HepG2 (cell line): Measurements from ENCODE around the gene TBL3. TPM values are rescaled to one million over a fixed set of nuclear protein-coding genes. Genes with fewer than 3 reads are reported as not detected.

ENCODE experiments used
- BHLHE40 ChIP-seq: IDR thresholded peaks from 2 replicates; pipeline ENCODE4 v1.6.1; 2011; ENCODE audit warnings: low read length, improper control_type of control experiment
- DZIP1 ChIP-seq: sonication (generic); formaldehyde crosslinking; IDR thresholded peaks from 2 replicates; pipeline ENCODE4 v1.5.0; 2020; ENCODE audit warnings: mild to moderate bottlenecking, missing genetic modification reagents
- FIP1L1 ChIP-seq: fragments of 200-400 bp; formaldehyde crosslinking; IDR thresholded peaks from 2 replicates; pipeline ENCODE4 v1.6.1; 2018; ENCODE audit warnings: low read depth, mild to moderate bottlenecking, low read length, moderate library complexity, borderline replicate concordance; ENCODE audit not compliant: insufficient read depth
- GABPB1 ChIP-seq: IDR thresholded peaks from 2 replicates; pipeline ENCODE4 v1.6.1; 2016; ENCODE audit warnings: mild to moderate bottlenecking, missing genetic modification reagents, moderate library complexity, missing compliant biosample characterization
- KDM2A ChIP-seq: sonication (generic); formaldehyde crosslinking; IDR thresholded peaks from 2 replicates; pipeline ENCODE4 v1.4.0; 2020; ENCODE audit warnings: low read depth, missing genetic modification reagents, borderline replicate concordance
- NFIB ChIP-seq: sonication (generic); formaldehyde crosslinking; IDR thresholded peaks from 2 replicates; pipeline ENCODE4 v1.9.0; 2021; ENCODE audit warnings: missing genetic modification reagents, mild to moderate bottlenecking, borderline replicate concordance
- PRDM15 ChIP-seq: sonication (generic); formaldehyde crosslinking; IDR thresholded peaks from 2 replicates; pipeline ENCODE4 v1.4.0; 2020; ENCODE audit warnings: missing genetic modification reagents
- REST ChIP-seq, 2 experiments: IDR thresholded peaks; 2 replicates each; pipeline ENCODE4 v1.6.1; 2011 to 2012; ENCODE audit warnings: low read length in 2 of 2, borderline replicate concordance in 1 of 2, low read depth in 1 of 2, mild to moderate bottlenecking in 1 of 2, moderate library complexity in 1 of 2
- TOPORS ChIP-seq: sonication (generic); formaldehyde crosslinking; IDR thresholded peaks from 2 replicates; pipeline ENCODE4 v1.8.0; 2023; ENCODE audit warnings: mild to moderate bottlenecking, missing genetic modification reagents
- TP53 ChIP-seq: sonication (generic); formaldehyde crosslinking; conservative IDR thresholded peaks from 2 replicates; pipeline ENCODE4 v1.4.0; 2020; ENCODE audit warnings: missing genetic modification reagents
- YEATS4 ChIP-seq: sonication (generic); formaldehyde crosslinking; IDR thresholded peaks from 2 replicates; pipeline ENCODE4 v1.4.0; 2020; ENCODE audit warnings: missing genetic modification reagents, borderline replicate concordance
- ZKSCAN1 ChIP-seq: fragments of 150-350 bp; IDR thresholded peaks from 2 replicates; pipeline ENCODE4 v1.6.1; 2014; ENCODE audit warnings: low read length
- ZNF121 ChIP-seq: sonication (generic); formaldehyde crosslinking; IDR thresholded peaks from 2 replicates; pipeline ENCODE4 v1.5.0; 2020; ENCODE audit warnings: mild to moderate bottlenecking, missing genetic modification reagents
- ZNF616 ChIP-seq: sonication (generic); formaldehyde crosslinking; IDR thresholded peaks from 2 replicates; pipeline ENCODE4 v1.5.0; 2020; ENCODE audit warnings: low read depth, mild to moderate bottlenecking, missing genetic modification reagents
- ZNF639 ChIP-seq: conservative IDR thresholded peaks from 2 replicates; pipeline ENCODE4 v1.6.1; 2018; ENCODE audit warnings: missing genetic modification reagents
- ZZZ3 ChIP-seq: sonication (generic); formaldehyde crosslinking; IDR thresholded peaks from 2 replicates; pipeline ENCODE4 v1.4.0; 2020; ENCODE audit warnings: missing genetic modification reagents, mild to moderate bottlenecking, borderline replicate concordance
- polyA plus RNA-seq, 8 experiments: library from polyadenylated mRNA; depleted of rRNA in 3 of 8; stranded (reverse) in 7 of 8; unstranded in 1 of 8; fragments of >200 nt; fragmentation: Illumina TruSeq in 4 of 8; extraction: Trizol in 4 of 8; gene quantifications; 2 replicates each; pipeline versions ENCODE4 v1.2.1 to v1.2.3, GENCODE V29; 2011 to 2016; ENCODE audit warnings: low read depth in 4 of 8, missing spikeins in 1 of 8, mixed read lengths in 1 of 8; ENCODE audit not compliant: insufficient read depth in 1 of 8
- total RNA-seq, 5 experiments: library from RNA; depleted of rRNA; stranded (reverse); fragments of >200 nt; fragmentation: Illumina TruSeq; extraction: Trizol; gene quantifications; 2 replicates each; pipeline ENCODE4 v1.2.3, GENCODE V29; 2016; ENCODE audit warnings: low read depth in 1 of 5

TBL3 gene
- total and polyA plus RNA-seq, 2 of the 13 experiments (the other 11 are each of a cell fraction or from before 2014, with no cell fraction given): 16.8 to 38.0 TPM

- TF ChIP-seq REST (IDR thresholded peaks at IDR 0.05; ENCODE audit: borderline replicate concordance in 1 of 2, low read depth in 1 of 2, low read length in 2 of 2) (no peak), ZNF121 (CRISPR knock-in tag) (peak; percentile 60), TP53 (no peak), YEATS4 (peak; percentile 27; the same call in 1 of the 2 replicates), DZIP1 (CRISPR knock-in tag) (no peak), TOPORS (CRISPR knock-in tag) (no peak), ZZZ3 (CRISPR knock-in tag) (no peak), ZNF639 (CRISPR knock-in tag) (no peak), FIP1L1 (no peak), ZNF616 (CRISPR knock-in tag) (0 out of 2 replicates have a peak, but pooled peaks have one; percentile 57), KDM2A (CRISPR knock-in tag) (peak; percentile 49), GABPB1 (CRISPR knock-in tag) (peak; percentile 39; the same call in 1 of the 2 replicates), PRDM15 (CRISPR knock-in tag) (0 out of 2 replicates have a peak, but pooled peaks have one; percentile 23), BHLHE40 (peak; percentile 30; the same call in 1 of the 2 replicates), NFIB (CRISPR knock-in tag) (peak; percentile 17; the same call in 1 of the 2 replicates), ZKSCAN1 (no peak)
Observed at GRCh38 chr16:2027024-2028010, 55.5 kb downstream of the TBL3 start (continued).
